DMS153 (cell line): ENCODE results near the gene CFAP410.

ENCODE experiments used
- DNase-seq: peaks from one replicate; lab custom pipeline; 2025; lab: John Stamatoyannopoulos, UW

The CFAP410 gene

GRCh38 chr21:44298301-44298700 is 40.9 kb downstream of the CFAP410 start:
- no peak for DNase-seq

- DNase-seq = peak; percentile 69
Observed at GRCh38 chr21:44297525-44298290, 41.5 kb downstream of the CFAP410 start.

- DNase-seq = no peak
Observed at GRCh38 chr21:44296916-44297315, 42.3 kb downstream of the CFAP410 start.

- DNase-seq = no peak
Observed at GRCh38 chr21:44296103-44296519, 43.1 kb downstream of the CFAP410 start.

GRCh38 chr21:44295646-44296045 is 43.5 kb downstream of the CFAP410 start:
- no peak for DNase-seq

- DNase-seq = no peak
Observed at GRCh38 chr21:44295163-44295573, 44.0 kb downstream of the CFAP410 start.

- DNase-seq = no peak
Observed at GRCh38 chr21:44294391-44295162, 44.6 kb downstream of the CFAP410 start.

GRCh38 chr21:44293551-44294231 is 45.5 kb downstream of the CFAP410 start:
- no peak for DNase-seq

GRCh38 chr21:44292812-44293195 is 46.4 kb downstream of the CFAP410 start:
- DNase-seq = no peak

- no peak for DNase-seq
Observed at GRCh38 chr21:44291936-44292811, 47.0 kb downstream of the CFAP410 start.

- no peak for DNase-seq
Observed at GRCh38 chr21:44291078-44291935, 47.9 kb downstream of the CFAP410 start.

GRCh38 chr21:44290327-44291077 is 48.7 kb downstream of the CFAP410 start:
- DNase-seq = no peak

GRCh38 chr21:44289381-44290010 is 49.7 kb downstream of the CFAP410 start:
- no peak for DNase-seq

GRCh38 chr21:44288251-44289110 is 50.7 kb downstream of the CFAP410 start:
- DNase-seq = no peak

GRCh38 chr21:44286716-44287632 is 52.2 kb downstream of the CFAP410 start:
- DNase-seq = no peak

GRCh38 chr21:44286086-44286715 is 53.0 kb downstream of the CFAP410 start:
- DNase-seq = no peak
